HPDE6-E6E7 (cell line): ENCODE data around the gene ECPAS.
"Not testable (repeated sequence)": the region's sequence is repeated elsewhere in the genome, so short reads cannot be mapped to it uniquely, and the experiment has no call there.

Experiments
- DNase-seq: peaks from one replicate; pipeline ENCODE4 v3.0.0; 2011; ENCODE audit warnings: missing footprints; ENCODE audit errors: extremely low spot score

ECPAS gene

GRCh38 chr9:111483858-111484571 is at the start of gene ECPAS:
Gene ECPAS, minus strand, starts transcription at chr9:111484383. Its CDS starts 11,465 bp downstream, at chr9:111472918.
- peak; percentile 88 for DNase-seq

- no peak for DNase-seq
Measured at GRCh38 chr9:111533099-111533790, 49.1 kb upstream of the ECPAS start.

- no peak for DNase-seq
Measured at GRCh38 chr9:111531716-111532115, 47.5 kb upstream of the ECPAS start.

DNA sequence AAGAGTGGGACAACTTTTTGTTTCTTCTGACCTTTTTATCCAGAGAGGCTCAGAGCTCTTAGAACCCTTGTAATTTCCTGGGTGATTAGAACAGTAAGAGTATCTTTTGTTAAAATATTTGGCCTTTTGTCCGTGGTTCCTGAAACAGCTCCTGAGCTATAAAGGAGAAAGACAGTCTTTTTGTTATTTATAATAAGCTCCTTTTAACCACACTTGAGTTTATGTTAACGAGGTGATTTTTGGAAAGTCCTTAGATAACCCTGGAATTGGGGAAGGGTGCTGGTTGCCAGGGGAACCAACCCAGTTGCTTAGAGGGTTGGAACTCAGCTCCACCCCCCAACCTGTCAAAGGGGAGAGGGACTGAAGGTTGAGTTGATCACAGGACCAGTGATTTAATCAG is 45.6 kb upstream of the ECPAS start:
- no peak for DNase-seq

- no peak for DNase-seq
Measured at GRCh38 chr9:111527347-111527746, 43.2 kb upstream of the ECPAS start.

- DNase-seq, result peak; percentile 27
Measured at GRCh38 chr9:111525056-111525977, 41.1 kb upstream of the ECPAS start, which contains the start of gene ZNF483. Gene ZNF483, plus strand, starts transcription at chr9:111525179. Its CDS starts 2,217 bp downstream, at chr9:111527396.

- no peak for DNase-seq
Measured at GRCh38 chr9:111524731-111525055, 40.5 kb upstream of the ECPAS start.

GRCh38 chr9:111516061-111516465 is 31.9 kb upstream of the ECPAS start:
- no peak for DNase-seq

DNA sequence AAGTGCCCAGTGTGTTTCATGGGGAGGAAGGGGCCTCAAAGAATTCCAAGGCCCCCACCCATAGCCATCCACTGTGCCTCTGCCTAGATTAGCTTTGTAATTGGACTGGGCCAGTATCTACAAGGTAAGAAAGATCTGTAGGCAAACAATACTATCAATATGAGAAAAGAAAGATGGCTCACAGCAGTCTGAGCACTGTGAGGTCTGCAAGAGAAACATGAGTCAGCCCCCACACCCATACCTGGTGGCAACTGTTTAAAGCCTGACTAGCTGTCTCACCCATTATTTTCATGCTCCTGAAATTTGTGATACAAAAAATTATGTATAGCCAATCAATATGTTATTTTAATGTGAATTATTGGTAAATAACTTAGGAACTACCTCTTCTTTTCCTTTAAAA is 30.8 kb upstream of the ECPAS start:
- DNase-seq, result peak; percentile 21

DNA sequence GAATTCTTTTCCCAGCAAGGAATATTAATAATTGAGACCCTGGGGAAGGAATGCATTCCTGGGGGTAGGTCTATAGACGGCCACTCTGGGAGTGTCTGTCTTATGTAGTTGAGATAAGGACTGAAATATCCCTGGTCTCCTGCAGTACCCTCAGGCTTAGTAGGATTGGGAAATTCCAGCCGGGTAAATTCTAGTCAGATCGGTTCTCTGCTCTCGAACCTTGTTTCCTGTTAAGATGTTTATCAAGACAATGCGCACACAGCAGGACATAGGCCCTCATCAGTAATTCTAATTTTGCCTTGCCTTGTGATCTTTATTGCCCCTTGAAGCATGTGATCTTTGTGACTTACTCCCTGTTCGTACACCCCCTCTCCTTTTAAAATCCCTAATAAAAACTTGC is 27.4 kb upstream of the ECPAS start:
- DNase-seq, result not testable (repeated sequence)

DNA sequence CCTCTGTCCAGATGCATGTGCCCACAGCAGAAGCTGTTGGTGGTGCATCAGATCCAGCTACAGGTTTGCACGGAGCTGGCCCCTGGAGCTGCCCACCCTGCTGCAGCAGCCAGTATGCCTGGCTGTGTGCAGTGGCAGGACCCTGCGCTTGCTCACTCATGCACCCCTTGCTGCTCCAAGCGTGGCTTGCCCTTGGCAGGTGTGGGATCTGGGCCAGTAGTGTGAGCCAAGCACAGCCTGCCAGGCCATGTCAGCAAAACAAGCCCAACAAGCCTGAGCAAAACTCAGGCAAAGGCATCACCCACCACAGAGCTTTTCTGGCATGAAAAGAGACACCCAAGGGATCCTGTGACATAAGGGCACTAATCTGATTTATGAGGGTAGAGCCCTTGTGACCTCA is 18.3 kb upstream of the ECPAS start:
- DNase-seq, result no peak

GRCh38 chr9:111501648-111502047 is 17.5 kb upstream of the ECPAS start:
- DNase-seq, result no peak

DNA sequence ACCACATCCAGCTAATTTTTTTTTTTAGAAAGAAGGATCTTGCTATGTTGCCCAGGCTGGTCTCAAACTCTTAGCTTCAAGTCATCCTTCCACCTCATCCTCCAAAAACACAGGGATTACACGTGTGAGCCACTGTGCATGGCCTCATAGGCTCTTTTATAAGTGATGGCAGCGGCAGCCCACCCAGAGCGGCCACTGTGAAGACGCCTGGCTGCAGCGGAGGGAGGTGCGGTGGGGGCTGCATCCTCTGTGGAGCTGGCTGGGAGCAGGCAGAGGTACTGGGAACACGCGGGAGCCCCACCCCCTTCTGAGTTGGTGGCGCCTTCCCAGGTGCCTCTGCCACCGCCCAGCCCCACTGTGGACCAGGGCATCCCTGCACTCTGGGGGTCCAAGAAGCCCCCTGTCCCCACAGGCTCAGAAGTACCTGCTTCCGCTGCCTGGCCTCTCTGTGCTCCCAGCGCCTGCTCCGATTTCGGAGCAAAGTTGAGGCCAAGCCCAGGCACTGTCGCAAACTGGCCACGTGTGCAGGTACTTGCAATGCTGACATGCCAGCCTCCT is 16.9 kb upstream of the ECPAS start:
- no peak for DNase-seq

DNA sequence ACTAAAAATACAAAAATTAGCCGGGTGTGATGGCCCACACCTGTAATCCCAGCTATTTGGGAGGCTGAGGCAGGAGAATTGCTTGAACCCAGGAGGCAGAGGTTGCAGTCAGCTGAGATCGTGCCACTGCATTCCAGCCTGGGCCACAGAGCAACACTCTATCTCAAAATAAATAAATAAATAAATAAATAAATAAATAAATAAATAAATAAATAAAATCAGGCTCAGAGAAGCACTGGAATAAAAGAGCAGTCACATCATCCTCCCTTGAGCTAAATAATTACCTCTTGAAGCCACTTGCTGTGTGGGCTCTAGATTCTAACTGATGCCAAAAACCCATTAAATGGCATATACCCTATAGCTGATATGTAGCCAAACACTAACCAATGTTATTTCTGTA is 13.0 kb upstream of the ECPAS start:
- not testable (repeated sequence) for DNase-seq

DNA sequence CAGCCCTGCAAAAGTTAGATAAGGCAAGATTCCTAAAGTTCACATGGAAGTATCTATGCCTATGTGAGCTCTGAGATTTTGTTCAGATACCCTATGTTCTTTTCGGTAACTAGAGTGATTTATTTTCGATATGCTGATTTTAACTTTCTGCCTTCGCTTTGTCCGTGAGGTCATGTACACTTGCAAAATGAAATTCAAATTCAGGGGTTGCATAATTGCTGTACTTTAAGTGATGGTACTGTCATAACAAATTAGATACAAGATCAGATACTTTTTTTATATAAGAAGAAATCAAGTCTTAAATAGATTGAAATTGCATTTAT is 350 bp upstream of the ECPAS start:
- no peak for DNase-seq

GRCh38 chr9:111483439-111483857 is 735 bp downstream of the ECPAS start:
- peak; percentile 12 for DNase-seq

GRCh38 chr9:111482694-111483438 is 1.3 kb downstream of the ECPAS start:
- peak; percentile 51 for DNase-seq

GRCh38 chr9:111481885-111482636 is 2.1 kb downstream of the ECPAS start:
- DNase-seq, result no peak

GRCh38 chr9:111477677-111478076 is 6.5 kb downstream of the ECPAS start:
- no peak for DNase-seq

DNA sequence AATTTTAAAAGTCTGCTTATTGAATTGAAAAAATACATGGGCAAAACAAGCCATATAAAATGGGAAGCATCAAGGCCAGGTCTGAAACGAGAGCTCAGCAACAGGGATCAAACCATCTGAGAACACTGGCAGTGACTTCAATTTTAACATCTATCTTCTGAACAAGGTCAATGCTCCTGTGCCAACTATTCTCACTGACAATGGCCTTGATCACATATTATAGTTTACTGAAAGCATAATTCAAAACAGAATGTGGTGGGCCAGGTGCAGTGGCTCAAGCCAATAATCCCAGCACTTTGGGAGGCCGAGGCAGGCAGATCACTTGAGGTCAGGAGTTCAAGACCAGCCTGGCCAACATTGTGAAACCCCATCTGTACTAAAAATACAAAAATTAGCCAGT is 9.0 kb downstream of the ECPAS start:
- DNase-seq, result no peak

GRCh38 chr9:111474385-111474784 is 9.8 kb downstream of the ECPAS start:
- no peak for DNase-seq
